ENCODE data around the gene PPARA. TPM values are rescaled to one million over a fixed set of nuclear protein-coding genes. Genes with fewer than 3 reads are reported as not detected.
A peak's percentile ranks its signal among the peaks of the same experiment; 100 is the strongest.

PPARA gene
- total RNA-seq, 1 donor from 2014 or later = 8.4 TPM

- Mint-ChIP-seq H3K4me3 (ENCODE audit: unreplicated experiment) (no peak overlapping the region), H3K27me3 (ENCODE audit: low read depth, unreplicated experiment) (no peaks in the 10 kb centered on the region), H3K27ac (ENCODE audit: unreplicated experiment) (no peak overlapping the region), H3K4me1 (ENCODE audit: low read depth, unreplicated experiment) (no peaks in the 10 kb centered on the region), H3K9me3 (ENCODE audit: unreplicated experiment) (no peaks in the 10 kb centered on the region), H3K36me3 (ENCODE audit: low read depth, unreplicated experiment) (peaks cover 2% of the 10 kb centered on the region)
- H3K9ac ChIP-seq (ENCODE audit: low read length) = no peak overlapping the region
- H3K27ac ChIP-seq (ENCODE audit: low read depth, low read length) = no peak overlapping the region
- H3K36me3 ChIP-seq (ENCODE audit: insufficient read depth, low read length) = peaks cover 7% of the 10 kb centered on the region
- H3K4me3 ChIP-seq (ENCODE audit: insufficient read depth, low read depth, low read length) = no peak overlapping the region
- peaks cover 9% of the 10 kb centered on the region for H3K4me1 ChIP-seq (ENCODE audit: insufficient read depth, low read length)
- no peak for TF ChIP-seq EZH2 (IDR thresholded peaks at IDR 0.05; ENCODE audit: insufficient read depth, low read length)
- no peak for TF ChIP-seq CTCF (IDR thresholded peaks at IDR 0.05; ENCODE audit: insufficient read depth, low read depth, low read length)
- H2AFZ ChIP-seq (ENCODE audit: low read depth, low read length) = no peak overlapping the region
- H3K79me2 ChIP-seq (ENCODE audit: insufficient read depth, low read length) = peaks cover 4% of the 10 kb centered on the region
- H3K4me2 ChIP-seq (ENCODE audit: low read length) = no peak overlapping the region
- H3K9me3 ChIP-seq (ENCODE audit: insufficient read depth, low read depth, low read length) = no peaks in the 10 kb centered on the region
- FAIRE-seq (no peak), DNase-seq (ENCODE audit: low read depth) (no peak)
- H4K20me1 ChIP-seq (ENCODE audit: insufficient read depth, low read length) = peaks cover 6% of the 10 kb centered on the region
- H3K27me3 ChIP-seq (ENCODE audit: insufficient read depth, low read length) = no peaks in the 10 kb centered on the region
Measured at GRCh38 chr22:46247443-46247975, 97.2 kb downstream of the PPARA start.

GRCh38 chr22:46250035-46250782, 99.9 kb downstream of the PPARA start, which contains the start of gene CDPF1:
TSS of gene CDPF1 (minus strand) at chr22:46250293. CDS start at chr22:46248284, 2,009 bp downstream.
- Mint-ChIP-seq H3K4me3 (ENCODE audit: unreplicated experiment) (peak within 1 kb of the TSS; percentile 81), H3K36me3 (ENCODE audit: low read depth, unreplicated experiment) (peaks cover 5% of the 10 kb centered on the region), H3K9me3 (ENCODE audit: unreplicated experiment) (no peaks in the 10 kb centered on the region), H3K4me1 (ENCODE audit: low read depth, unreplicated experiment) (no peaks in the 10 kb centered on the region), H3K27ac (ENCODE audit: unreplicated experiment) (peak within 1 kb of the TSS; percentile 75), H3K27me3 (ENCODE audit: low read depth, unreplicated experiment) (no peaks in the 10 kb centered on the region)
- FAIRE-seq (no peak), DNase-seq (ENCODE audit: low read depth) (peak; percentile 72)
- H3K4me3 ChIP-seq (ENCODE audit: insufficient read depth, low read depth, low read length) = peak within 1 kb of the TSS; percentile 77
- H3K79me2 ChIP-seq (ENCODE audit: insufficient read depth, low read length) = peaks cover 4% of the 10 kb centered on the region
- no peaks in the 10 kb centered on the region for H3K9me3 ChIP-seq (ENCODE audit: insufficient read depth, low read depth, low read length)
- H3K4me1 ChIP-seq (ENCODE audit: insufficient read depth, low read length) = peaks cover 9% of the 10 kb centered on the region
- H2AFZ ChIP-seq (ENCODE audit: low read depth, low read length) = peak within 1 kb of the TSS; percentile 96
- no peaks in the 10 kb centered on the region for H3K27me3 ChIP-seq (ENCODE audit: insufficient read depth, low read length)
- no peaks in the 10 kb centered on the region for H3K36me3 ChIP-seq (ENCODE audit: insufficient read depth, low read length)
- H3K4me2 ChIP-seq (ENCODE audit: low read length) = peak within 1 kb of the TSS; percentile 97
- peak within 1 kb of the TSS; percentile 90 for H3K9ac ChIP-seq (ENCODE audit: low read length)
- no peak for TF ChIP-seq EZH2 (IDR thresholded peaks at IDR 0.05; ENCODE audit: insufficient read depth, low read length)
- no peak for TF ChIP-seq CTCF (IDR thresholded peaks at IDR 0.05; ENCODE audit: insufficient read depth, low read depth, low read length)
- peaks cover 6% of the 10 kb centered on the region for H4K20me1 ChIP-seq (ENCODE audit: insufficient read depth, low read length)
- peak within 1 kb of the TSS; percentile 72 for H3K27ac ChIP-seq (ENCODE audit: low read depth, low read length)

GRCh38 chr22:46250783-46251125, 100.4 kb downstream of the PPARA start:
- Histone ChIP-seq H3K4me1 (ENCODE audit: insufficient read depth, low read length) (peaks cover 9% of the 10 kb centered on the region), H3K79me2 (ENCODE audit: insufficient read depth, low read length) (peaks cover 4% of the 10 kb centered on the region), H3K4me2 (ENCODE audit: low read length) (peak overlapping the region; percentile 97), H3K4me3 (ENCODE audit: insufficient read depth, low read depth, low read length) (peak overlapping the region; percentile 77), H2AFZ (ENCODE audit: low read depth, low read length) (peak overlapping the region; percentile 96), H3K9ac (ENCODE audit: low read length) (peak overlapping the region; percentile 90), H3K27ac (ENCODE audit: low read depth, low read length) (no peak overlapping the region), H3K9me3 (ENCODE audit: insufficient read depth, low read depth, low read length) (no peaks in the 10 kb centered on the region), H3K36me3 (ENCODE audit: insufficient read depth, low read length) (no peaks in the 10 kb centered on the region), H3K27me3 (ENCODE audit: insufficient read depth, low read length) (no peaks in the 10 kb centered on the region), H4K20me1 (ENCODE audit: insufficient read depth, low read length) (peaks cover 6% of the 10 kb centered on the region)
- FAIRE-seq (no peak), DNase-seq (ENCODE audit: low read depth) (no peak)
- TF ChIP-seq CTCF (IDR thresholded peaks at IDR 0.05; ENCODE audit: insufficient read depth, low read depth, low read length) (no peak), EZH2 (IDR thresholded peaks at IDR 0.05; ENCODE audit: insufficient read depth, low read length) (no peak)
- Mint-ChIP-seq H3K4me1 (ENCODE audit: low read depth, unreplicated experiment) (no peaks in the 10 kb centered on the region), H3K36me3 (ENCODE audit: low read depth, unreplicated experiment) (peaks cover 7% of the 10 kb centered on the region), H3K27me3 (ENCODE audit: low read depth, unreplicated experiment) (no peaks in the 10 kb centered on the region), H3K4me3 (ENCODE audit: unreplicated experiment) (peak overlapping the region; percentile 81), H3K27ac (ENCODE audit: unreplicated experiment) (peak overlapping the region; percentile 75), H3K9me3 (ENCODE audit: unreplicated experiment) (no peaks in the 10 kb centered on the region)

Data from astrocyte (in vitro differentiated cells and primary cell).